Activated naive CD8-positive, alpha-beta T cell (primary cell): ENCODE data around the gene RPL3.

Source experiments
- H3K27ac Mint-ChIP-seq: one replicate; pipeline ENCODE4 v1.8.0; 2021; ENCODE audit warnings: mixed read lengths
- H3K27me3 Mint-ChIP-seq: one replicate; pipeline ENCODE4 v1.8.0; 2021; ENCODE audit warnings: mixed read lengths
- H3K36me3 Mint-ChIP-seq: one replicate; pipeline ENCODE4 v1.8.0; 2021; ENCODE audit warnings: mixed read lengths
- H3K4me1 Mint-ChIP-seq: one replicate; pipeline ENCODE4 v1.8.0; 2021; ENCODE audit warnings: low read depth, mixed read lengths
- H3K4me3 Mint-ChIP-seq: one replicate; pipeline ENCODE4 v1.8.0; 2021; ENCODE audit warnings: mild to moderate bottlenecking, mixed read lengths
- H3K9me3 Mint-ChIP-seq: one replicate; pipeline ENCODE4 v1.8.0; 2021; ENCODE audit warnings: low read depth, mixed read lengths

The RPL3 gene

GRCh38 chr22:39315389-39315788, 4.0 kb downstream of the RPL3 start:
- peaks cover 41% of the 10 kb centered on the region for H3K4me1 Mint-ChIP-seq
- no peaks in the 10 kb centered on the region for H3K27me3 Mint-ChIP-seq
- H3K4me3 Mint-ChIP-seq: peak overlapping the region; percentile 97
- H3K36me3 Mint-ChIP-seq: peaks cover 27% of the 10 kb centered on the region
- H3K9me3 Mint-ChIP-seq: no peaks in the 10 kb centered on the region
- peak overlapping the region; percentile 58 for H3K27ac Mint-ChIP-seq

GRCh38 chr22:39314251-39314971, 5.0 kb downstream of the RPL3 start:
- Mint-ChIP-seq H3K9me3 (no peaks in the 10 kb centered on the region), H3K27ac (peak overlapping the region; percentile 41), H3K4me1 (peaks cover 41% of the 10 kb centered on the region), H3K27me3 (no peaks in the 10 kb centered on the region), H3K36me3 (peaks cover 25% of the 10 kb centered on the region), H3K4me3 (peak overlapping the region; percentile 97)

- Mint-ChIP-seq H3K9me3 (no peaks in the 10 kb centered on the region), H3K4me1 (peaks cover 44% of the 10 kb centered on the region), H3K27me3 (no peaks in the 10 kb centered on the region), H3K36me3 (peaks cover 17% of the 10 kb centered on the region), H3K27ac (peak overlapping the region; percentile 61), H3K4me3 (peak overlapping the region; percentile 53)
These were observed 6.0 kb downstream of the RPL3 start for GRCh38 chr22:39313258-39314001.

- Mint-ChIP-seq H3K36me3 (peaks cover 7% of the 10 kb centered on the region), H3K27ac (peak overlapping the region; percentile 50), H3K4me1 (peaks cover 38% of the 10 kb centered on the region), H3K27me3 (no peaks in the 10 kb centered on the region), H3K9me3 (no peaks in the 10 kb centered on the region), H3K4me3 (peak overlapping the region; percentile 7)
These were observed 7.0 kb downstream of the RPL3 start for GRCh38 chr22:39312410-39312809.

GRCh38 chr22:39311592-39312400, 7.6 kb downstream of the RPL3 start:
- peak overlapping the region; percentile 47 for H3K4me3 Mint-ChIP-seq
- H3K27ac Mint-ChIP-seq: peak overlapping the region; percentile 87
- no peaks in the 10 kb centered on the region for H3K27me3 Mint-ChIP-seq
- peaks cover 4% of the 10 kb centered on the region for H3K36me3 Mint-ChIP-seq
- H3K9me3 Mint-ChIP-seq: no peaks in the 10 kb centered on the region
- peaks cover 34% of the 10 kb centered on the region for H3K4me1 Mint-ChIP-seq

GRCh38 chr22:39309881-39310714, 9.3 kb downstream of the RPL3 start:
- no peak overlapping the region for H3K4me3 Mint-ChIP-seq
- H3K36me3 Mint-ChIP-seq: peaks cover 2% of the 10 kb centered on the region
- no peaks in the 10 kb centered on the region for H3K27me3 Mint-ChIP-seq
- peaks cover 18% of the 10 kb centered on the region for H3K4me1 Mint-ChIP-seq
- no peaks in the 10 kb centered on the region for H3K9me3 Mint-ChIP-seq
- peak overlapping the region; percentile 83 for H3K27ac Mint-ChIP-seq

- H3K36me3 Mint-ChIP-seq: peaks cover 2% of the 10 kb centered on the region
These were observed 10.0 kb downstream of the RPL3 start for GRCh38 chr22:39309364-39309861.

GRCh38 chr22:39308614-39309363, 10.6 kb downstream of the RPL3 start:
- Mint-ChIP-seq H3K4me1 (peaks cover 11% of the 10 kb centered on the region), H3K27ac (no peak overlapping the region), H3K36me3 (peaks cover 2% of the 10 kb centered on the region), H3K4me3 (no peak overlapping the region), H3K9me3 (no peaks in the 10 kb centered on the region), H3K27me3 (no peaks in the 10 kb centered on the region)

More at GRCh38 chr22:39309364-39309861, 10.0 kb downstream of the RPL3 start:
- peaks cover 13% of the 10 kb centered on the region for H3K4me1 Mint-ChIP-seq
- H3K27me3 Mint-ChIP-seq: no peaks in the 10 kb centered on the region
- no peaks in the 10 kb centered on the region for H3K9me3 Mint-ChIP-seq
- H3K4me3 Mint-ChIP-seq: no peak overlapping the region
- no peak overlapping the region for H3K27ac Mint-ChIP-seq

GRCh38 chr22:39306456-39307361, 12.7 kb downstream of the RPL3 start:
- H3K36me3 Mint-ChIP-seq: no peaks in the 10 kb centered on the region
- H3K27ac Mint-ChIP-seq: no peak overlapping the region
- H3K4me3 Mint-ChIP-seq: no peak overlapping the region
- no peaks in the 10 kb centered on the region for H3K27me3 Mint-ChIP-seq
- no peaks in the 10 kb centered on the region for H3K9me3 Mint-ChIP-seq
- peaks cover 7% of the 10 kb centered on the region for H3K4me1 Mint-ChIP-seq

- no peak overlapping the region for H3K27ac Mint-ChIP-seq
These were observed 15.3 kb downstream of the RPL3 start for GRCh38 chr22:39303892-39304671.

GRCh38 chr22:39303358-39303757, 16.1 kb downstream of the RPL3 start:
- Mint-ChIP-seq H3K27ac (no peak overlapping the region), H3K9me3 (no peaks in the 10 kb centered on the region), H3K4me3 (no peak overlapping the region), H3K4me1 (peaks cover 3% of the 10 kb centered on the region), H3K36me3 (no peaks in the 10 kb centered on the region), H3K27me3 (peaks cover 9% of the 10 kb centered on the region)

More at GRCh38 chr22:39303892-39304671, 15.3 kb downstream of the RPL3 start:
- Mint-ChIP-seq H3K9me3 (no peaks in the 10 kb centered on the region), H3K36me3 (no peaks in the 10 kb centered on the region), H3K4me3 (no peak overlapping the region), H3K27me3 (peaks cover 9% of the 10 kb centered on the region), H3K4me1 (peaks cover 4% of the 10 kb centered on the region)

GRCh38 chr22:39302431-39302960, 16.9 kb downstream of the RPL3 start:
- no peak overlapping the region for H3K27ac Mint-ChIP-seq
- H3K36me3 Mint-ChIP-seq: no peaks in the 10 kb centered on the region

More at GRCh38 chr22:39302431-39302960, 16.9 kb downstream of the RPL3 start:
- Mint-ChIP-seq H3K9me3 (no peaks in the 10 kb centered on the region), H3K4me3 (no peak overlapping the region), H3K4me1 (peaks cover 3% of the 10 kb centered on the region), H3K27me3 (peaks cover 14% of the 10 kb centered on the region)
